Astrocyte of the cerebellum (primary cell): ENCODE data around the gene MYBL2.
"Not testable (repeated sequence)": the region's sequence is repeated elsewhere in the genome, so short reads cannot be mapped to it uniquely, and the experiment has no call there.

ENCODE experiments used
- DNase-seq: peaks from one replicate; pipeline ENCODE4 v3.0.0-alpha.2; 2011; ENCODE audit warnings: low read depth
- H3K4me3 ChIP-seq: 2 replicates; pipeline ENCODE4 v1.5.1; 2011; ENCODE audit warnings: mild to moderate bottlenecking, low read depth, low read length, moderate library complexity
- in situ Hi-C: cut with HindIII; loops from 2 replicates; pipeline ENCODE4 v1.10.0; 2017; ENCODE audit warnings: low sequenced_read_pairs
- TF ChIP-seq, protein P1 (sequence below): IDR thresholded peaks from 2 replicates; pipeline ENCODE4 v1.5.1; 2012; ENCODE audit warnings: low read length, low read depth, moderate library complexity, mild to moderate bottlenecking; ENCODE audit errors: missing control alignments

The MYBL2 gene

DNA sequence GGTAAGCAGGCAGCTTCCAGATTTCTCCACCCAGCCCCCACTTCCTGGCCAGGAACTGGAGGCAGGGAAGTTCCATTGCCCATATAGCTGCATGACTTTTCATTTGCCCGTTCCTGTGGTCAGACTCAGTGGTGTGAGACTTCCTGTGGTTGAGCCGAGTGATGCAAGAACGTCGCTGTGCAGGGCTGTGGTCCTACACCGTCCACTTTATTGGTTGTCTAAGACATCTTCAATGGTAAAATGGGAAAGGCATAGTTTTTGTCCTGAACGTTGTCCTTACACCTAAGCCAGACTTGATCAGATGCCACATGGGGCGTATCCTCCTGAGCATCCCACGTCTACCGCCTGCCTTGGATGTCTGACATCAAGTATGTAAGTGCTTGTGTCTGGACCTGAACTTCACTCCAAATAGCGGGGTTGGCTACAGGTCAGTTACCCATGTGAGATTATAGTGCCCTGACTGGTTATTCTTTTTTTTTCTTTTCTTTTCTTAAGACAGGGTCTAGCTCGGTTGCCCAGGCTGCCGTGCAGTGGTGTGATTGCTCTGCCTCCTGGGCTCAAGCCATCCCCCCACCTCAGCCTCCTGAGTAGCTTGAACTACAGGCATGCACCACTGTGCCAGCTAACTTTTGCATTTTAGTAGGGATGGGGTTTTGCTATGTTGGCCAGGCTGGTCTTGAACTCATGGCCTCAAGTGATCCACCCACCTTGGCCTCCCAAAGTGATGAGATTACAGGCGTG, 85.8 kb downstream of the MYBL2 start:
- DNase-seq = peak; percentile 91
- TF ChIP-seq, protein P1, sequence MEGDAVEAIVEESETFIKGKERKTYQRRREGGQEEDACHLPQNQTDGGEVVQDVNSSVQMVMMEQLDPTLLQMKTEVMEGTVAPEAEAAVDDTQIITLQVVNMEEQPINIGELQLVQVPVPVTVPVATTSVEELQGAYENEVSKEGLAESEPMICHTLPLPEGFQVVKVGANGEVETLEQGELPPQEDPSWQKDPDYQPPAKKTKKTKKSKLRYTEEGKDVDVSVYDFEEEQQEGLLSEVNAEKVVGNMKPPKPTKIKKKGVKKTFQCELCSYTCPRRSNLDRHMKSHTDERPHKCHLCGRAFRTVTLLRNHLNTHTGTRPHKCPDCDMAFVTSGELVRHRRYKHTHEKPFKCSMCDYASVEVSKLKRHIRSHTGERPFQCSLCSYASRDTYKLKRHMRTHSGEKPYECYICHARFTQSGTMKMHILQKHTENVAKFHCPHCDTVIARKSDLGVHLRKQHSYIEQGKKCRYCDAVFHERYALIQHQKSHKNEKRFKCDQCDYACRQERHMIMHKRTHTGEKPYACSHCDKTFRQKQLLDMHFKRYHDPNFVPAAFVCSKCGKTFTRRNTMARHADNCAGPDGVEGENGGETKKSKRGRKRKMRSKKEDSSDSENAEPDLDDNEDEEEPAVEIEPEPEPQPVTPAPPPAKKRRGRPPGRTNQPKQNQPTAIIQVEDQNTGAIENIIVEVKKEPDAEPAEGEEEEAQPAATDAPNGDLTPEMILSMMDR = no peak
- H3K4me3 ChIP-seq = no peak overlapping the region
- in situ Hi-C loops = loop anchor here (25.0 kb wide), 1 partner anchor 335 kb away; no protein-coding TSS in a partner anchor

DNA sequence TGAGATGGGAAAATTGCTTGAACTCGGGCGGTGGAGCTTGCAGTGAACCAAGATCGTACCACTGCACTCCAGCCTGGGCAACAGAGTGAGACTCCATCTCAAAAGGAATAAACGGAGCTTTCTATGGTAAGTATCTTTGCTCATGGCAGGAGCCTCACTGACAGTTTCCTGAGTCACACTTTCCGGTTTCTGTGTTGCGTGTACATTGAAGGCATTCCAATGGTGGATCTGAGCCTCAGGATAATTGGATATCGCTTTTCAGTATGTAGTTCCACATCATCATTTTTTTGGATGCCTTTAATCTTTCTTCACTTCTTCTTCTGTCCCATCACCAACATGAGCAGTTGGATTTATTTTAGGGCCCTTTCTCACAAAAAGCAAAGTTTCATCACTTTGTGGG, 88.5 kb downstream of the MYBL2 start:
- in situ Hi-C loops = loop anchor here (25.0 kb wide), 1 partner anchor 332 kb away; no protein-coding TSS in a partner anchor
- TF ChIP-seq, protein P1 = no peak
- H3K4me3 ChIP-seq = no peak overlapping the region
- no peak for DNase-seq

DNA sequence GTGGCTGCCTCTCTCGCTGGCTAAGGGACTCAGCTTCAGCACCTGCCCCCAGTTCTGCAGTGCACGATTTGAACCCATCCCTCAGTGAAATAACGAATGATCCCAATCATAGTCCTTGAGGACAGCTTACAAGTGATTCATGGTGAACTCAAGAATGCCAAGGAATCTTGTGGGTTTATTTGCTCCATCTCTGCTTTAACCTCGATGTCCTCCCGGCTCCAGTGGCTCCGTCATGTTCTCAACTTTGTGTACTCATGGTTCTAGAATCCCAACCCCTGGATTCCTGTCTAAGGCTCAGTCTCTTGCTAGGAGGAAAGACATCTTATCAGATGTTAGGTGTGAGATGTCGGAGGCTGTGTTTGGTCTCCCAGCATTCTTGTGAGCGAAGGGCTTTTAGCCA, 88.9 kb downstream of the MYBL2 start:
- no peak for DNase-seq
- TF ChIP-seq, protein P1 = no peak
- in situ Hi-C loops = loop anchor here (25.0 kb wide), 1 partner anchor 331 kb away; no protein-coding TSS in a partner anchor
- no peak overlapping the region for H3K4me3 ChIP-seq

DNA sequence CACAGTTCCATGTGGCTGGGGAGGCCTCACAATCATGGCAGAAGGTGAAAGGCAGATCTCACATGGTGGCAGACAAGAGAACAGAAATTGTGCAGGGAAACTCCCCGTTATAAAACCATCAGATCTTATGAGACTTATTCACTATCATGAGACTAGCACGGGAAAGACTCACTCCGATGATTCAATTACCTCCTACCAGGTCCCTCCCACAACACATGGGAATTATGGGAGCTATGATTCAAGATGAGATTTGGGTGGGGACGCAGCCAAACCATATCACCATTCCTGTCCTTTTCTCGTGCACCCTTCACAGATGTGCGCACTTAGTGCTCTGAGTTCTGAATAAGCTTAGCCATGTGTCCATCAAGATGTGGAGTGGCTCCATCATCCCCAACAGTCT, 91.0 kb downstream of the MYBL2 start:
- not testable (repeated sequence) for H3K4me3 ChIP-seq, DNase-seq
- in situ Hi-C loops = loop anchor here (25.0 kb wide), 1 partner anchor 329 kb away; no protein-coding TSS in a partner anchor

DNA sequence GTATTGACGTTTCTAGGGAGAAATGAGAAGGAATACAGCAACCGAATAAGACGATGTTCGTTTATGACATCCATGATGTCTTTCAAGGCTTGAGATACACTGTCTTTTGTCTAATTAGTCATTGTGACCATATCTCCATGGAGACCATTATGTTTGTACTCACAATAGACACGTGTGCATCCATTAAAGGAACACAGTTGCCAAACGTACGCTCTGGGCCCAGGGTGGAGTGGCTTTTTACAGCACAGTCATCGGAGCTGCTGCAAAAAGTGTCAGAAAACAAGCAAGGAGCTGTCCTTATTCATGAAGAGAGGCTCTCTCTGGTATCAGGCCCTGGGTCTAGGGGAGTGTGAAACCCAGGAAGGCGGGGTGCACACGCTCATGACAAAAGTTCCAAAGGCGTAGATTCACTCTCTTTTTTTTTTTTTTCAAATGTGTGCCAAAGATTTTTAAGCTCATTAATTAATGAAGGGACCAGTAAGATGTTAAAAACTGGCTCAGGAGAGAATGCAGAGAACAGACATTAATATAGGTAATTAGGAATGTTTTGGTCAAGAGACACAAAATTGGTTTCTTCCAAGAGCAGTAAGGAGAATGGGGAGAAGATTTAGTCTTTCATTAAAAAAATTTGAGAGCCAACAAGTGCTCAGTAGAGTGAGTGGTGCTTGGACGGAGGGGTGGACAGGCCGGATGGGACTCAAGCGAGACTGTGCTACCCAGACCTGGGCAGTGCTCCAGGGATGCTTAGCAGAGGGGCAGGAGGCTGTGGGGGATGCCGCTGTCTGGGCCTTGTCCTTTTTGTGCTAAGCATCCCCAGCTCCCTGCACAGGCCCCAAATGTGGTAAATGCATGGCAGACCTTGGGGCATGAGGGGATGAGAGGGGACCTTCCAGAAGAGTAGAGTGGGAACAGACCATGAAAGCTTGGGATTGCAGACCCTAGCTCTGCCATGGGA, 94.7 kb downstream of the MYBL2 start:
- in situ Hi-C loops = loop anchor here (25.0 kb wide), 1 partner anchor 326 kb away; no protein-coding TSS in a partner anchor
- H3K4me3 ChIP-seq = no peak overlapping the region
- DNase-seq = no peak
- TF ChIP-seq, protein P1 = no peak

DNA sequence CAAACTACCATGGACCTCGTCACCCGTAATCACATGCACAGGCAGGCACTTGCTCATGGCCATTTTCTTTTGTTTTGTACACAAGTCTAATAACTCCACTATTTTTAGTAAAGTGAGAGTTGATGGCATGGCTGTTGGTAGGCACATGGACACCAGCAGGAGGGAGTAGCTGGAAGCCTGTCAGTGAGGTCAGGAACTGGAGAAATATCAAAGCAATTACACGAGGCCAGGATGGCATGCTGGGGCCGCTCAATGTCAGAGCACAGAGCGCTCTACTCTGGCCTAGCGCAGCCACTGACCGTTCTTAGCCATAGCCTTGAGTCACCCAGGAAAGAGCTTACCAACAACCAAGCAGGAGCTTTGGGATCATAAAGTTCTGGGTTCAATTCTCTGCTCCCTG, 96.0 kb downstream of the MYBL2 start:
- no peak for DNase-seq
- TF ChIP-seq, protein P1 = no peak
- in situ Hi-C loops = loop anchor here (25.0 kb wide), 1 partner anchor 324 kb away; no protein-coding TSS in a partner anchor
- H3K4me3 ChIP-seq = no peak overlapping the region
